ENCODE data around the gene NTM.

Gene NTM

GRCh38 chr11:131460931-131461330 is 90.5 kb downstream of the NTM start:
- in situ Hi-C loops (cut with MboI; ENCODE audit: low sequenced_read_pairs), result no loop called here

- in situ Hi-C loops (cut with MboI; ENCODE audit: low sequenced_read_pairs), result no loop called here
Measured at GRCh38 chr11:131462622-131463021, 92.2 kb downstream of the NTM start.

GRCh38 chr11:131463162-131463561 is 92.7 kb downstream of the NTM start:
- in situ Hi-C loops (cut with MboI; ENCODE audit: low sequenced_read_pairs), result no loop called here

GRCh38 chr11:131463649-131464425 is 93.4 kb downstream of the NTM start:
- in situ Hi-C loops (cut with MboI; ENCODE audit: low sequenced_read_pairs), result no loop called here

- in situ Hi-C loops (cut with MboI; ENCODE audit: low sequenced_read_pairs), result no loop called here
Measured at GRCh38 chr11:131464461-131464860, 94.0 kb downstream of the NTM start.

- in situ Hi-C loops (cut with MboI; ENCODE audit: low sequenced_read_pairs), result no loop called here
Measured at GRCh38 chr11:131465039-131465438, 94.6 kb downstream of the NTM start.

- in situ Hi-C loops (cut with MboI; ENCODE audit: low sequenced_read_pairs), result no loop called here
Measured at GRCh38 chr11:131465746-131466145, 95.3 kb downstream of the NTM start.

GRCh38 chr11:131467645-131468394 is 97.4 kb downstream of the NTM start:
- in situ Hi-C loops (cut with MboI; ENCODE audit: low sequenced_read_pairs), result no loop called here

- in situ Hi-C loops (cut with MboI; ENCODE audit: low sequenced_read_pairs), result no loop called here
Measured at GRCh38 chr11:131468565-131468964, 98.2 kb downstream of the NTM start.

- in situ Hi-C loops (cut with MboI; ENCODE audit: low sequenced_read_pairs), result no loop called here
Measured at GRCh38 chr11:131470216-131470925, 100.0 kb downstream of the NTM start.

- in situ Hi-C loops (cut with MboI; ENCODE audit: low sequenced_read_pairs), result no loop called here
Measured at GRCh38 chr11:131471976-131472375, 101.6 kb downstream of the NTM start.

GRCh38 chr11:131474947-131475346 is 104.5 kb downstream of the NTM start:
- in situ Hi-C loops (cut with MboI; ENCODE audit: low sequenced_read_pairs), result no loop called here

GRCh38 chr11:131476266-131476665 is 105.9 kb downstream of the NTM start:
- in situ Hi-C loops (cut with MboI; ENCODE audit: low sequenced_read_pairs), result no loop called here

- in situ Hi-C loops (cut with MboI; ENCODE audit: low sequenced_read_pairs), result no loop called here
Measured at GRCh38 chr11:131478341-131478740, 107.9 kb downstream of the NTM start.

- in situ Hi-C loops (cut with MboI; ENCODE audit: low sequenced_read_pairs), result no loop called here
Measured at GRCh38 chr11:131481303-131481702, 110.9 kb downstream of the NTM start.

GRCh38 chr11:131481971-131482370 is 111.6 kb downstream of the NTM start:
- in situ Hi-C loops (cut with MboI; ENCODE audit: low sequenced_read_pairs), result no loop called here

GRCh38 chr11:131483453-131483852 is 113.0 kb downstream of the NTM start:
- in situ Hi-C loops (cut with MboI; ENCODE audit: low sequenced_read_pairs), result no loop called here

GRCh38 chr11:131483877-131484276 is 113.5 kb downstream of the NTM start:
- in situ Hi-C loops (cut with MboI; ENCODE audit: low sequenced_read_pairs), result no loop called here

- in situ Hi-C loops (cut with MboI; ENCODE audit: low sequenced_read_pairs), result no loop called here
Measured at GRCh38 chr11:131486100-131486499, 115.7 kb downstream of the NTM start.

GRCh38 chr11:131486937-131487635 is 116.7 kb downstream of the NTM start:
- in situ Hi-C loops (cut with MboI; ENCODE audit: low sequenced_read_pairs), result no loop called here

- in situ Hi-C loops (cut with MboI; ENCODE audit: low sequenced_read_pairs), result no loop called here
Measured at GRCh38 chr11:131488238-131488637, 117.8 kb downstream of the NTM start.
